ENCODE measurements around the gene SOBP. TPM values are rescaled to one million over a fixed set of nuclear protein-coding genes. Genes with fewer than 3 reads are reported as not detected.

Gene SOBP
- total RNA-seq, 4 donors from 2014 or later = 16.2 to 29.9 (median 19.2) TPM

DNA sequence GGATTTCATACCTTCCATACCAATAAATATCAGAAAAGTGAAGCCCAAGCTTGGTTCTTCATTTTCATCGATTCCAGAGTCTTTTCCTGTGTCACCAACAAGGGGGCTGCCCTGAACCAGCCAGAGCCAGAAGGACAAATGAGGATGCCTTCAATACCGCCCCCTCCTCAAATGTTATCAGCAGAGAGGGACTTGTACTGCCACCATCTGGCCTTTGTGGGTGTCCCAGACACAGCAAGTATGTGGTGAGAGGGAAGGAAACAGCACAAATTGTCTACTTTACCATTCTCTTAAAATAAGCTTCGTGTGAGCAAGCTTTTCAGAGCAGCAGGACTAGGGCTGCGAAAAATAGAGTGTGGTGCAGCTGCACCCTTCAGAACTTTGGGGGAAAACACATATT, 165.3 kb downstream of the SOBP start:
- 57 to 61% methylated on average over 2 to 4 of the region's 4 CpGs for WGBS, 2 donors (ENCODE audit: low coverage in 1 of 2)
- Histone ChIP-seq H3K4me1 (peaks cover 0 to 23% (median 0%) of the 10 kb centered on the region in 3 donors), H3K4me3 (no peak overlapping the region), H3K36me3 (no peaks in the 10 kb centered on the region), H3K9me3 (no peaks in the 10 kb centered on the region), H3K27ac (no peak overlapping the region), H3K27me3 (no peaks in the 10 kb centered on the region)
- no peak for ATAC-seq
- TF ChIP-seq POLR2A (IDR thresholded peaks at IDR 0.05) = no peak
- TF ChIP-seq, protein P1, sequence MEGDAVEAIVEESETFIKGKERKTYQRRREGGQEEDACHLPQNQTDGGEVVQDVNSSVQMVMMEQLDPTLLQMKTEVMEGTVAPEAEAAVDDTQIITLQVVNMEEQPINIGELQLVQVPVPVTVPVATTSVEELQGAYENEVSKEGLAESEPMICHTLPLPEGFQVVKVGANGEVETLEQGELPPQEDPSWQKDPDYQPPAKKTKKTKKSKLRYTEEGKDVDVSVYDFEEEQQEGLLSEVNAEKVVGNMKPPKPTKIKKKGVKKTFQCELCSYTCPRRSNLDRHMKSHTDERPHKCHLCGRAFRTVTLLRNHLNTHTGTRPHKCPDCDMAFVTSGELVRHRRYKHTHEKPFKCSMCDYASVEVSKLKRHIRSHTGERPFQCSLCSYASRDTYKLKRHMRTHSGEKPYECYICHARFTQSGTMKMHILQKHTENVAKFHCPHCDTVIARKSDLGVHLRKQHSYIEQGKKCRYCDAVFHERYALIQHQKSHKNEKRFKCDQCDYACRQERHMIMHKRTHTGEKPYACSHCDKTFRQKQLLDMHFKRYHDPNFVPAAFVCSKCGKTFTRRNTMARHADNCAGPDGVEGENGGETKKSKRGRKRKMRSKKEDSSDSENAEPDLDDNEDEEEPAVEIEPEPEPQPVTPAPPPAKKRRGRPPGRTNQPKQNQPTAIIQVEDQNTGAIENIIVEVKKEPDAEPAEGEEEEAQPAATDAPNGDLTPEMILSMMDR (IDR thresholded peaks at IDR 0.05) = peak in 1 of 4 experiments; percentile 12

DNA sequence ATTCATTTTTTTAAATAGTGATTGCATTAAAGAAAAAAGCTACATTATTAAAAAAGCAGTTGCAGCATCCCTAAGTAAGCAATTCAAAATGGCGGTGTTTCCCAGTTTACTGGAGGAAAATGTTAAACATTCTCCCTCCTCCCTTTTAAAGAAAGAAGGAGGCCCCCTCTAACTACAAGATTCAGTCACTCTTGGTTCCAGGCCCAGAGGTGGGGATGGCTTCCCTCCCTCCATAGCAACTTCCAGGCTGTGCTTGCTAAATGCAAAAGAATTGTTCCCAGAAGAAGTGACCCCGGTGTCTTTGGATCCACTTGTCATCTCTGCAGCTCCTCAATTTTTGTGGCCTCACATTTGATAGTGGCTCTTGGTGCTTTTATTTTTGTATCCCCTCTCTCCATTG, 165.9 kb downstream of the SOBP start:
- H3K4me1 ChIP-seq = peaks cover 0 to 23% (median 0%) of the 10 kb centered on the region in 3 donors
- H3K27me3 ChIP-seq = no peaks in the 10 kb centered on the region
- WGBS, 2 donors (ENCODE audit: low coverage in 1 of 2) = 58 to 71% methylated on average over 1 to 2 of the region's 2 CpGs
- no peaks in the 10 kb centered on the region for H3K9me3 ChIP-seq
- no peak overlapping the region for H3K4me3 ChIP-seq
- H3K36me3 ChIP-seq = no peaks in the 10 kb centered on the region
- H3K27ac ChIP-seq = no peak overlapping the region
- TF ChIP-seq EP300 (IDR thresholded peaks at IDR 0.05) (no peak), POLR2AphosphoS5 (IDR thresholded peaks at IDR 0.05) (no peak), POLR2A (IDR thresholded peaks at IDR 0.05) (no peak)
- TF ChIP-seq, protein P1 (IDR thresholded peaks at IDR 0.05) = no peak
- ATAC-seq = no peak

DNA sequence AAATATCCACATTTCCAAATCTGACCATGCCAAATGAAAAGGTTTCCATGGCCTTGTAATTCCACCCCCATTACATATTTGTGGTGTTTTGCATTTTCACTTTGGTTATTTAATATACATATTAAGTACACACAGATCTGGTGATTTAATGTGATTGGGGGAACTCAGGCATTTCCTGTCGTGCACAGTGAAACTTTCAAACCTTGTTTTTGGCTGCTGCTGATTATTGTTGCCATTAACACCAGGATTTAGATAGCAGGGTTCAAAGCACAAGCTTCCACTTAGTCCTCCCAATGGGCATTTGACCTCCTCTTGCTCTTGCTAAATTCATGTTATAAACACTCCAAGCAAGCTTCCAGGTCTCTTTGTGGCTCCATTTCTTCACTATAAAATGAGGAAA, 166.5 kb downstream of the SOBP start:
- Histone ChIP-seq H3K27me3 (no peaks in the 10 kb centered on the region), H3K4me3 (no peak overlapping the region), H3K36me3 (no peaks in the 10 kb centered on the region), H3K4me1 (peaks cover 0 to 23% (median 0%) of the 10 kb centered on the region in 3 donors), H3K27ac (no peak overlapping the region), H3K9me3 (no peaks in the 10 kb centered on the region)
- WGBS, 2 donors (ENCODE audit: low coverage in 1 of 2) = 31 to 60% methylated on average over 1 of the region's 1 CpG
- TF ChIP-seq POLR2AphosphoS5 (IDR thresholded peaks at IDR 0.05) (no peak), POLR2A (IDR thresholded peaks at IDR 0.05) (no peak)
- TF ChIP-seq, protein P1 (IDR thresholded peaks at IDR 0.05) = no peak
- no peak for ATAC-seq

DNA sequence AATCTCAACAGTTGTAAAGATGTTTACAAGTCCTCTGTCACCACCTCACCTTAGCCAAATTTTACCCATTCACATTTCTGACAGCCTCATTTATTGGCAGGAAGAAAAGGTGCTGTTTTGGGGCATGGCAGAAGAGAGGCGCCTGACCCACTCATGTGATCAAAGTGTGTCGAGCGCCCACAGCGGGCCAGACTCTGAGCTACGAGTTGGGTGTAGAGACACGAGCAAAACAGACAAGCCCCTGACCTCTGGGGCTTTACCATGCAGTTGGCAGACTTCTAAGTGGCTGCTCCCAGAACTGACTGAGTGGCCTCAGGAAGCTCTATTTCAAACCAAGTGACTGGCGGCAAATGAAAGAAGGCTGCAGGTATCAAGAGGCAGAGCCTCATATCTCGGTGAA, 167.0 kb downstream of the SOBP start:
- no peak for TF ChIP-seq EP300 (IDR thresholded peaks at IDR 0.05)
- no peak for TF ChIP-seq POLR2AphosphoS5 (IDR thresholded peaks at IDR 0.05)
- no peak for TF ChIP-seq POLR2A (IDR thresholded peaks at IDR 0.05)
- TF ChIP-seq, protein P1 (IDR thresholded peaks at IDR 0.05) = no peak
- no peak overlapping the region for H3K4me3 ChIP-seq
- no peaks in the 10 kb centered on the region for H3K9me3 ChIP-seq
- H3K36me3 ChIP-seq = no peaks in the 10 kb centered on the region
- no peak for ATAC-seq
- no peaks in the 10 kb centered on the region for H3K27me3 ChIP-seq
- WGBS, 2 donors (ENCODE audit: low coverage in 1 of 2) = 79% methylated on average over 4 of the region's 8 CpGs; no CpG with 5 or more reads in 1 of the 2 donors
- no peak overlapping the region for H3K27ac ChIP-seq
- peaks cover 0 to 23% (median 0%) of the 10 kb centered on the region in 3 donors for H3K4me1 ChIP-seq

DNA sequence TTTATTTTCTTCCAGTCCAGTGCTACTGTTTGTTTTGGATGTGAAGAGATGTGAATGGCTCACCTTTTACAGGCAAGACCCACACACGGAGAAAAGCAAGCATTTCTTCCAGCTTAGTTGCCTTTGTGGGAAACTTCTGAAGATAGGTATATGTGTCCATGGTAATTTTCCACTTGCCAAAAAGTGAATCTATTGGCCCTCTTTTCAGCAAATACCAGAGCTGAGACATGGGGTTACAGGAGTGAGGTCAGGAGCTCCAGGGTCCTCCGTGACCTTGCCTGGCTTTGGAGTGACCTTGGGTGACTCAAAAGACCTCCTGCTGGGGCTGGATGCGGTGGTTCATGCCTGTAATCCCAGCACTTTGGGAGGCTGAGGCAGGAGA, 167.4 kb downstream of the SOBP start:
- Histone ChIP-seq H3K4me1 (peaks cover 0 to 23% (median 0%) of the 10 kb centered on the region in 3 donors), H3K27me3 (no peaks in the 10 kb centered on the region), H3K9me3 (no peaks in the 10 kb centered on the region), H3K36me3 (no peaks in the 10 kb centered on the region), H3K4me3 (no peak overlapping the region), H3K27ac (no peak overlapping the region)
- ATAC-seq = no peak
- TF ChIP-seq EP300 (IDR thresholded peaks at IDR 0.05) (no peak), POLR2A (IDR thresholded peaks at IDR 0.05) (no peak), POLR2AphosphoS5 (IDR thresholded peaks at IDR 0.05) (no peak)
- TF ChIP-seq, protein P1 (IDR thresholded peaks at IDR 0.05) = no peak
- 88% methylated on average over 1 of the region's 3 CpGs; no CpG with 5 or more reads in 1 of the 2 donors for WGBS, 2 donors (ENCODE audit: low coverage in 1 of 2)
